Inferior parietal cortex (tissue), 1 donor: ENCODE measurements around the gene GDAP1L1.
A peak's percentile ranks its signal among the peaks of the same experiment; 100 is the strongest.

ENCODE experiments used
- DNase-seq: peaks from one replicate; pipeline ENCODE4 v3.0.0-alpha.2; 2016; ENCODE audit errors: extremely low spot score

The GDAP1L1 gene

DNA sequence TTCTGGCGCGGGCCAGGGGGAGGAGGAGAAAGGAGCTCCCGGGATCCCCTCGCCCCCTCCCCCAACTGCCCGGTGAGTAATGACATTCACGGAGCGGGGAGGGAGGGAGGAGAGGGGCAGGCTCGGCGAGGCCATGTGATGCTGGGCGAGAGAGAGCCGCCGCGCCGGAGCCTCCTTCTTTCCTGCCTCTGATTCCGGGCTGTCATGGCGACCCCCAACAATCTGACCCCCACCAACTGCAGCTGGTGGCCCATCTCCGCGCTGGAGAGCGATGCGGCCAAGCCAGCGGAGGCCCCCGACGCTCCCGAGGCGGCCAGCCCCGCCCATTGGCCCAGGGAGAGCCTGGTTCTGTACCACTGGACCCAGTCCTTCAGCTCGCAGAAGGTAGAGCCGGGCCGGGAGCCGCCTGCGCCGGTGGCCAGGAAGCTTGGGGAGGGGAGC, at the start of gene GDAP1L1:
TSS of gene GDAP1L1 (plus strand) at position 178 of the 441 bp plus-strand sequence. CDS start at position 205, 27 bp downstream.
- peak; percentile 18 for DNase-seq

DNA sequence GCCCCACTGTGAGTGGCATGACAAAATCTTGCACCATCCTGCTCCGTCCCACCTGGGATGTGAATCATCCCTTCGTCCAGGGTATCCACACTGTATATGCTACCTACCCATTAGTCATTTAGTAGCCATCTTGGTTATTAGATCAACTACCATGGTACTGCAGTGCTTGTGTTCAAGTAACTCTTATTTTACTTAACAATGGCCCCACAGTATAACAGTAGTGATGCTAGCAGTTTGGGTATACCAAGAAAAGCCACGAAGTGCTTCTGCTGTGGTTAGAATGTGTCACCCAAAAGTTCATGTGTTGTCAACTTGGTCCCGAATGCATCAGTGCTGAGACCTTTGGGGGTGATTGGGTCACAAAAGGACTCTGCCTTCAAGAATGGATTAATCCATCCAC, 48.2 kb upstream of the GDAP1L1 start:
- no peak for DNase-seq

DNA sequence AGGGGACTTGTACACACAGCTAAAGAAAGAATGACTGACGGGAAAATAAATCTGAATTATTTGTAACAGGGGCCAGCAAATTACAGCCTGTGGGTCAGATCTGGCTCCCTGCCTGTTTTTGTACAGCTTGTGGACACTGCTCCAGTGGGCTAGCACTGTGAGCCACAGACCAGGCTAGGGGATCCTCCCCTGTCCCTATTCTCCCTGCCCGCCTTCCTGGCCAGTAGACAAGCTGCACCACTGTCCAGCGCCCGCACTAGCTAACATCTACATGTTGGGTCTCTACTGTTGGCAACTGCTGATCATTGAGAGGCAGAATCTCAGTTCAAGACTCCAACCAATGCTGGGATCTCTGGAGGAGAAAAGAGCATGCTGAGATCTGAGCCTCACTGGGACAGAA, 47.2 kb upstream of the GDAP1L1 start:
- DNase-seq = no peak

DNA sequence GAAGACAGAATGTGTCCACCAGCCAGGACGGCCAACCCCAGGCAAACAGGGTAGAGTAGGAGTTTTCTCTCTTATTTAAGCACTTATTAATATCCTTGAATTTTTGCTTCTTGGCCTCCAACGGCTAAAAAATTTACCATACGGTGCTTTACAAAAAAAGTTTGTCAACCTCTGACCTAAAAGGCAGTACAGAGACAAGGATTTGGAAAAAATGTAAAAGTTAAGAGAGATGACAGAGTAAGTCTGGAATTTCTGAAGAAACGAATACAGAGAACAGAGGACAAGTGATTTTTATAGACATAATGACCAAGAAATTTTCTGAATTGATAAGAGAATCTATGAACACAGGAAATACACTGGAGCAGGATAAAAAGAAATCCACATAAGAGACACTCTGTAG, 46.7 kb upstream of the GDAP1L1 start:
- DNase-seq = no peak

DNA sequence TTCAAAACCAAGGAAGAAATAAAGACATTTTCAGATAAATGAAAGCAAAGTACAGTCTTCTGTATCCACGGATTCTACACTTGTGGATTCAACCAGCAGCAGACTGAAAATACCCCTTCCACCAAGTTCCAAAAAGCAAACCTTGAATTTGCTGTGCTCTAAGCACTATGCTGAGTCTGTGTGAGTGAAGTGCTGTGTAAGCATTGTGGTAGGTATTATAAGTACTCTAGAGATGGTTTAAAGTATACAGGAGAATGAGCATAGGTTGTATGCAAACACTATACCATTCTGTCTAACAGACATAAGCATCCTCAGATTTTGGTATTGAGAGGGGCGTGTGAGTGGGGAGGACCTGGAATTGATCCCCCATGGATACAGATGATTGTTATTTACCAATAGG, 46.1 kb upstream of the GDAP1L1 start:
- DNase-seq = no peak

DNA sequence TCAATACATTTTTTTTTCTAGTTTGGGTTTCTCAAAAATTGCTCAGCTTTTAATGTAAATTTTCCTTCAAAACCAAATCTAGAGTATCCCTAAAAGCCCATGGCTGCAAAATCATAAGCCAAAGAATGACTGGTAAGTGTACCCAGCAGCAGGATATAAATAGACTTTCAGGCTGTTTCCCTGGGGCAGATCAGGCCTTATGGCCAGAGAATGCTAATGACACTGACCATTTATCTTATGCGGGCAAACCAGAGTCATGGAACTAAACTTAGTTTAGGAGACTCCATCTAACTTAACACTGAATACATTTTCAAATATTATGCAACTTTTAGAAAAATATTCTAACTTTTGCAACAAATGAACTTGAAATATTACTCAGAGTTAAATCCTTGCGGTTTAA, 43.9 kb upstream of the GDAP1L1 start:
- no peak for DNase-seq

DNA sequence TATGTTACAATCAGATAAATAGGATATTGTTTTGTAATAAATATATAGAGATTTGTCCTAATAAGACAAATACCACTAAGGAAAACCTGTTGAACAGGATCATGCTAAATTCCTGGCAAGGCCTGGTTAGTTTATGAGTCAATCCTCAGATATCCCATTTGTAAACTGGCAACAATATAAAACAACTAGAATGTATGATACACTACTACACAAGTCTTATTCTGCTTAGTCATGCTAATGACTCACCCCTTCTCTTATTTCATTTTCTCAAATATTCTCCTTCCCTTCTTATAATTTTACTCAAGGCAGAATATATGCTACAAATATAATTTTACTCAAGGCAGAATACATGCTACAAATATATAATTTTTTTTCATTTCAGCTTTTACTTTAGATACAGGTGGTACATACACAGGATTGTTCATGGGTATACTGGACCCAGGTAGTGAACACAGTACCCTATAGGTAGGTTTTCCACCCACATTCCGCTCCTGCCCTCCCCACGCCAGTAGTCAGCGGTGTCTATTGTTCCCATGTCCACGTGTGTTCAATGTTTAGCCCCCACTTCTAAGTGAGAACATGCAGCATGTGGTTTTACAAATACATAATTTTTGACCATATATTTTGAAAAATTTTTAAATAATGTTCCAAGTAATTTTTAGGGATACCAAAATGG, 42.8 kb upstream of the GDAP1L1 start:
- no peak for DNase-seq

DNA sequence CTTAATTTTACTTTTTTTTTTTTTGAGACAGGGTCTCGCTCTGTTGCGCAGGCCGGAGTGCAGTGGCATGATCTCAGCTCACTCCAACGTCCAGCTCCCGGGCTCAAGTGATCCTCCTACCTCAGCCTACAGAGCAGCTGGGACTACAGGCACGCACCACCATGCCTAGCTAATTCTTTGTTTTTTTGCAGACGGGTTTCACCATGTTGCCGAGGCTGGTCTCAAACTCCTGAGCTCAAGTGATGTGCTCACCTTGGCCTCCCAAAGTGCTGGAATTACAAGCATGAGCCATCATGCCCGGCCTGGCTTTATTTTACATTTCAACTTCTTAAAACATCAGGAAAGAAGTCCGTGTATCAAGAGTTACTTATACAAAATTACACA, 42.3 kb upstream of the GDAP1L1 start:
- DNase-seq = no peak

DNA sequence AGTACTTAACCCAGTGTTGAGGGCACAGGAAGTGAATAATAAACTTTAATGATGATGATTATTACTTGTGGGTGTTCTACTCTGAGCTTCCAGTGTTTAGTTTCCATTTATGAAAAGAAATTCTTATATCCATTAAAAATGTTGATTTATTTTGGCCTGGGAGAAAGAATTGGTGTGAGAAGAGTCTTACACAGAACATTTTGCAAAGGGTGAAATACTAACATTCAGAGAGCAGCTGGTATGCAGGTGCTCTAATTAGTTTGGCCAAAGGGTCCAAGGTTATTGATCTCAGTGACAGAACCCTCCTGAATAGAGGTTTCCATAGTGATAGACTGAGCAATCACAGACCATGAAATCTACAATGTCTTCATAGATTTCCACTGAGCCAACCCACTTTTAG, 41.0 kb upstream of the GDAP1L1 start:
- DNase-seq = no peak

DNA sequence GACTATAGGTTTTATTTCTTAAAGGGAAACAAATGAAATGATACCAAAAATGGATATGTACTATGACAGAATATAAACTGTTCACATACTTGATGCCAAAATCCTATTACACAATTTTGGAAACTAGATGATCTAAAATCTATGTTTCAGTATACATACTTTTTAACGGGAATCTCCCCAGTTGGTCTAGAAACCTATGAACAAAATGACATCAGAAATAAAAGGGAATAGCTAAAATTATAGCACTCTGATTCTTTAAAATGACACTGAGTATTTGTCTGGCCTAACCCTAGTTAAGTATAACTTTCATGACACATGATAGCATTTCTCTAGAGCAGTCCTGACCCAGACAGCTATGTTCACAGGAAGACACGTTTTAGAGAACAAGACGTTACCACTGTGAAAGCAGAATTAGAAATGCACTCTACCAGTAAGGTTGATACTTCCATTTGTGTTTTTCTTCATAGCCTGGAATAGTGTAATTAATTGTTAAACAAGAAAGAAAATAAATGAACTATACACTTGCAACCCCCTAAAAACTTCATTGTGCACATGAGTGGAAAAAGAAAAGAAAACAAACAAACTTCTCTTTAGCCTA, 39.9 kb upstream of the GDAP1L1 start:
- DNase-seq = no peak

DNA sequence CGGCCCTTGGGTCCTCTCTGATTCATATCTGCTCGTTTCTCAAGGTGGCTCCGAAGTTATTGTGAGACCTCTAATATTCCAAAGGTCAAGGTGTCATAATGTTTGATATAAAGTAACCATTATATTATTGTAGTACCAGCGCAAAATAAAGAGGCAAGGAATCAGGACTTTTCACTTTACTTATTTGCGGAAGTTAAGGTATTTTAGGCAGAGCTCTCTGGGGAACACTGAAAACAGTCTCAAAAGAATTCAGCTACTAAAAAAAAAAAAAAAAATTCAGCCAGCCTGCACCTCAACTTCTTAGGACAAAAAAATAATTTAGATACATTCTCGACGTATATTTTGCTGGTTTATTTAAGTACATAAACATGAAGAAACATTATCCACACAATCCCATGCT, 38.9 kb upstream of the GDAP1L1 start:
- no peak for DNase-seq

DNA sequence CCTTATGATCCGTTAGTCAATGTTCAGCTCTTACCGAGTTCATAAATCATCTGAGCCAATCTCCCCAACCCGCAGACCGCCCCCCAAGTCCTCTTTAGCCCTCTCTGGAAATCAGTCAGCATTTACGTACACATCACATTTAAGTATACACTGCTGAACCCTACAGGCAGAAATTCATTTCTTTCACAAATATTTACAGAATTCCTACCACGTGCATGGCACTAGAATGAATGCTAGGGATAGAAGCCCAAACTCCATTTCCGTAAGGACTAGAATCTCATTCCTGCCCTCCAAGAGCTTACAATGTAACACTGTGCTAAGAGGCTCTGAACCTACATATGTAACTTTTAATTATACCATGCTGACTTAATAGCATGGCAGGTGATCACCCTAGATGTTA, 38.3 kb upstream of the GDAP1L1 start:
- no peak for DNase-seq

DNA sequence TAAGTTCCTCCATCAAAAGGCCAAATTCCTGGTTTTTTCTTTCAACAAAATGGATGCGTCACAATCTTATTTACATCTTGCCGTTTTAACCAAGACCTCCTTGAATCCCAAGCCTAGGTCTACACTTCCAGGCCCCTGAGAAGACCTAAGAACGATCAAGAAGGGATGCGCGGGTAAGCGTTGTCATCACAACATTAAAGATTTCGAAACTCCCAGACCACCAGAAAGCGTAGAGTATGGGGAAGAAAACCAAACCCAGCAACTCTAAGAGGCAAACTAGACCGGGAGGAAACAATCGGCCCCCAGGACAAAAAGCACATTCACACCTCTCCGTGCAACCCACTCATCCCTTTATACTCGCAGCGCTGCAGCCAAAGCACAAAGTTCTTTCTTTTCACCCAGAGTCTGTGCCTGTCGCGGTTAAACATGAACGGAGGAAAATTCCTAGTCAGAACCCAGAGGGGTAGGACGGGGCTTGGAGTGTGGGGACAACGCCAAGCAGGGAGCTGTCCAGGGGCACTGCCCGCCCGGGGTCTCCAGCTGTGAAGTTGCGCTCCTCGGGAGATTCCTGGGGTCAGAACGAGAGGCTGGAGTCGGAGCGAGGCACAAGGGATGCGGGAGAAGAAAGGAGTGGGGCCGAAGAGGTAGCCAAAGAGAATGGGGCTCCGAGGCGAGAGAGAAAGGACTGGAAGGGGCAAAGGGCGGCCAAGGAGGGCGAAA, 37.3 kb upstream of the GDAP1L1 start:
- no peak for DNase-seq

DNA sequence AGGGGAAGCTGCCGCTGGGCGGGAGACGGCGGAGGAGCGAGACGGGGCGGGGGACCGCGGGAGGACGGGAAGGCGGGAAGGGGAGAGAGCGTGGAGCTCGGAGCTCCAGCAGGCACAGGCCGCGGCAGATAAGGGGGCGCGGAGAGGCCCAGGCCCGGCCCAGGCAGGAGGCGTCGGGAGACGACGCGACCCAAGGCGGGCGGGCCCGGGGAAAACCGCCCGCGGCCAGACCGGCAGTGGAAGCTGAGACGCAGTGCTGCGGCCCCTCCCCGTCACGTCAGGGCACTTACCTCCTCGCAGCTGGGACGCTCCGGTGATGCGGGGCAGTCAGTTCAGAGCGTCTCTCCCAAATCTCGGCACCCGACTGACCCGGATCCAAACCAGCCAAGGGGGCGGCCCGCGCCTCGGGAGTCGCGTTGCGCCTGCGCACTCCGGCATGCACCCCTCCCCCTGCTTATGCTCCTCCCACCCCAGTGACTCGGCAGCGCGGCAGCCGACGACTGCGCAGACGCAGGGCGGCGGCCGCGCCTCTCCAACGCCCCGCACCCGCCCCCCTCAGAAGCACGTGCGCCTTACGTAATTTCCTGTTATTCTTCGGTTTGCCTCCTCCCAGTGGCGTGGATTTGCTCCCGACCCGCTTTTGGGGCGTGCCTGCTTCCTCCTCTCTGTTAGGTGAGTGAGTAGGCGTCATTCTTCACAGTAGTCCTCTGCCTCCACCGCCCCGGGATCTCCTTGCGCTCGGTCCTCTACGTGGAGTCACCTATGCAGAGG, 36.5 kb upstream of the GDAP1L1 start, which contains the start of gene OSER1:
TSS of gene OSER1 (minus strand) at position 366 of the 771 bp plus-strand sequence. CDS start 3,814 bp downstream, outside the sequence.
- DNase-seq = peak; percentile 95

DNA sequence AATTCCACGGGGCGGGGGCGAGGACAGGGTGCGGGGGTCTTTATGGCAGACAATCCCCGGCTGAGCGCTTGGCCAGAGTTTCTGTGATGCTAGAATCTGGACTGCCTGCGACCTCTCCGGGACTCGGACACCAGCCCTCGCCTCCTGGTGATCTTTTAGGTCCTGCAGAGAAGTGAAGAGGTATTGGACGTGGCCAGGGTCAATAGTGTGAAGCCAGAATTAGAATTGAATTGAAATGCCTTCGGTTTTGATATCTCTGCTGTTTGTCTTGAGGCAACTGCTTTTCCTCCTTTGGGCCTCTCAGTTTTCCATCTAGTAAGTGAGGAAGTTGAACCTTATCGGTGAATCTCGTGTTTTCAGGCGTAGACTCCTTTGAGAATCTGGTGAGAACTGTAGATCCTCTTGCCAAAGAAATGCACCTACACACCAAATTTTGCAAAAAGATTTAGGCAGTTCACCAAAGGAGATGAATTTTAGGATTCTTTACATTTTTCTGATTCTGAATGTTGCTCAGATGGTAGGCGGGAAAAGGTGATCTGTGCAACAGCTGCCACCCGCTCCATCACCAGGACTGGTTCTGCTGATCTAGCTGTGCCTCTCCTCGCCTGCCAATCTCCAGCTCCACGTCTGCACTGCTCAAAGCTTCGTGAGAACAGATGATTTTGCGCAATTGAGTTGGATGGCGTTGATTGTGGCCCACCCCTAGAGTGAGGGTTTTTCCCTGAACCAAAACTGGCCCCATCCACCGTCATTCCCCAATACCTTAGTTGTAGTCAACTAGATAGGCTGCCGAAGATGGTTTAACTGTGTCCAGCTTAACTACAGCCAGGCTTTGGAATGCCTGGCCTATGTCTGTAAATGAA, 35.7 kb upstream of the GDAP1L1 start:
- peak; percentile 55 for DNase-seq

DNA sequence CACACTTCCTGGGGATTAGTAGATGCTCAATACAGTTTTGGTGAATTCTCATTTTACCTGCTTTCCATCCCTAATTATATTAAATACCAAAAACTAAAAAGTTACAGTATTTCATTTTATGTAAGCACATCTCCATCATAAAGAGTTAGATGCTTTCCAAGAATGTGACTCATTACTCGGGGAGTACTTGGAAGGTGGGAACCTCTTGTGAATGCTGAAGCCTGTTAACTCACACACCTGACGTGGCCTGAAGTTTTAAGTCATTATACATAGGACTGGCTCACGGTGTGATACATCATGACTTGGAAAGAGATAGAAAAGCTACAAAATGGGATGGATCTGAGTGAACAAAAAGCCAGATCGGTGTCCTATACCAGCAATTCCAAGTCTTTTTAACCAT, 34.3 kb upstream of the GDAP1L1 start:
- no peak for DNase-seq

DNA sequence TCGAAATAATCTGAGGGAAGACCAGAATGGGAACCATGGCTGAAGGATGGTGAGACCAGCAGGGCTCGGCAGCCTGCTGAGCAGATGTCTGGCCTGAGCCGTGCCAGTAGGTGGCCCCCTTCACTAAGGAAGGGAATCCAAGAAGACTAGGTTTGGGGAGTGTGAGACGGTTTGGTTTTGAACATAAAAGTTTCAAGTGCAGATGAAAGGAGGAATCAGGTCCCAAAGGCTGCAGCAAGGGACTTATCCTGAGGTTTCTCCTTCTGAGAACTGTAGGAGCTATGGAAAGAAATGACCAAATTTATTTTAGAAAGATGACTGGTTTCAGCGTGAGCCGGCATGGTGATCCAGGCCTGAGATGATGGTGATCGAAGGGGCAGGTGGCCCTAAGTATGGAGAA, 32.0 kb upstream of the GDAP1L1 start:
- DNase-seq = peak; percentile 71

DNA sequence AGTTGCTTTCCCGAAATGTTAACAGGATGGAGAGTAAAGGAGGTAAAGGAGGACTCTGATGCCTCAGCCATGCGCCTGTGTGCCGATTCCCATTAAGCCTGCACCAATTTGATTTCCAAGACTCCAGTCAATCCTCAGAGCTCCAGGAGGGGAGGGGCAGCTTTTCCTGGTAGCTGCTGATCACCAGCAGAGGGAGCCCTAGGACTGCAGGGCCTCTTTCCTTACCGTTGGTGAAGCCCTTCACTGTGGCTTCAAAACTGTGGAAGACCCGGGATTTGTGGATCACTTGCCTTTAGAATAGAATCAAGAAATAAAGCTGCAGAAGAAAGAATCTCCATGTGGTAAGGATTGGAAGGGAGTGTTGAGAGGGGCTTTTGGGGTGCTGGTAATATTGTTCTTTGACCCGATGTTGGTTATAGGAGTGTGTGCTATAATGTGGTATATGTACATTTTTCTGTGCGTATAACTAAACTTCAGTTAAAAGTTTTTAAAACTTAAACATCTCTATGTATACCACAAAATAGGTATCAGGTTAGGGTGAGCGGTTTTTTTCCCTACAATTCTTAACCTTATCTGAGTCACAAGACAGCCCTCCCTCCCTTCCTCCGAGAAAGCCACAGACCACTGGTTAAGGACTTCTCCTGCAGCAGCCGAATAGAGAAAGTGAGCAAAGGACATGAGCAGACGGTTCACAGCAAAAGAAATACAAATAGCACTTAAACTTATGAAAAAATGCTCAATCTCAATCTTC, 29.6 kb upstream of the GDAP1L1 start:
- DNase-seq = peak; percentile 75

DNA sequence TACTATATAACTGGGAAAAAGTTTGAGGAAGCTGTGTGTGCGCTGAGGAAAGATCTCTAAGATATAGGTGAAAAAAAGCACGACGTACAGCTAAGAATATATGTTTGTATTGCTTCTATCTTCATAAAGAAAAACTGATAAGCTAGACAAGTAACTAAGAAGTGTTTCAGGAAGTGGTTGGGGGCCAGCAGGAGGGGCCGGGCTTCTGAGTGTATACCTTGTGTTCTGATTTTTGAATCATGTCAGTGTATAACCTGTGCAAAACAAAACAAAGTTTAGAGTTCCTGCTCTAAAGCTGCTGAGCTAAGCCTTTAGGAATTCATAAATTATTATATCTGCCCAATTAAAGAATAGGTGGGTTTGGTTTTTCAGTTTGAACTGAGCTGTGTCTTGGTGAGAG, 28.7 kb upstream of the GDAP1L1 start:
- no peak for DNase-seq

DNA sequence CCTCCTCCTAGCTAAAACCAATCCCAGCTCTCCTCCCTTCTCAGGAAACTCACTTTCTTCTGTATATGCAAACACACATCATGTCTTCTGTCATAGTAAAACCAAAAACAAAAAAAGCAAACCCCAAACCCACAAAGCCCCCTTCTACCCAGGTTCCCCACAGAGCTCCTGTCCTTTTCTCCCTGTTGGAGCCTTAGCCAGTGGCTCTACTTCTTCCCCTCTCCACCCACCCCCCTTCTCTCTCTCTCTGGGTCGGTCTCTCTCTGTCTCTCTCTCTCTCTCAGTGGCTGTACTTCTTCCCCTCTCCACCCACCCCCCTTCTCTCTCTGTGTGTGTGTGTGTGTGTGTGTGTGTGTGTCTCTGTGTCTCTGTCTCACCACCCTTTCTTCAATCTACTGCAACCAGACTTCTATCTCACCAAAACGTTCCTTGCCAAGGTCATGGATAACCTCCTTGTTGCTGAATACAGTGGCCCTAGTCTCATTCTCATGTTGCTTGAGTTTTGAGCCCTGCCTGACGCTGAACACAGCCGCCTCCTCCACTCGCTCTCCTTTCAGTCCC, 27.9 kb upstream of the GDAP1L1 start:
- DNase-seq = no peak
